Measurements from ENCODE around the gene KLF5.

- TF ChIP-seq CTCF (IDR thresholded peaks at IDR 0.05; ENCODE audit: insufficient read depth, low read length, poor library complexity, severe bottlenecking) = no peak
- no peak for TF ChIP-seq EZH2phosphoT487 (conservative IDR thresholded peaks at IDR 0.05; ENCODE audit: low read length)
Observed at GRCh38 chr13:73079359-73079758, 20.6 kb downstream of the KLF5 start.
